ENCODE data around the gene RASGRP3.

The RASGRP3 gene

DNA sequence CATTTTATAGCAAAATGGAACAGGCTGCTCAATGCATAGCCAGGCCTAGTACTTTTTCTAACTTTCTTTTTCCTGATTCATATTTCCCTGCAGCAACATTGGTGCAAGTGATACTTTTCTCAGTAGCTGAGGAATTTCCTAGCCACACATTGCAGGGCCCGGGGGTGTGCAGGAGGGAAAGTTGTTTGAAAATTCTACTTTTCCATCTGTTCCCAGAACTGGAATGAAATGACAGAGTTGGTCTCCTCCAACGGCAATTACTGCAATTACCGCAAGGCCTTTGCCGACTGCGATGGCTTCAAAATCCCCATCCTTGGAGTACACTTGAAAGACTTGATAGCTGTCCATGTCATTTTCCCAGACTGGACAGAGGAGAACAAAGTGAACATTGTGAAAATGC is 50.5 kb downstream of the RASGRP3 start:
- no peak for DNase-seq

DNA sequence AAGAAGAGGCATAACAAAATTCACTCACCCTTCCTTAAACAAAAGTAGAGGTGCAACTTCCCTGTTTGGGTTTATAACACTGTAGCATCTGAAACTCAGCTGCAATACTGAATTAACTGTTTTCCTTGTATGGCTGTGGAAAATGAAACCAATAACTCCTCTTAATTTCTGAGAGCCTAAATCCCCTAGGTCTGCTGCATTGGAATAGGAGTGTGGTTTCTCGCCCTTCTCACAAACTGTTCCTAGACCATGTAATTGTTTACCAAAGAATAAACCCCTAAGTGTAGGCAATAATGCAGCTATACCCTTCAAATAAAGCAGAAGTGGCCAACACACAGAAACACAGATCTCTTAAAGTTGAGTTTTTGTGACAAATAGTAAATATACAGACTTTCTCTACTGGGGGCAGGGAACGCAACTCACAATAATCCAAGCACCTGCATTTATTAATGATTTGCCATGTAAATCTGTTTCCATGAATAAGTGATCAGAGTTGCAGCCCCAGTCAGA is 52.0 kb downstream of the RASGRP3 start:
- no peak for DNase-seq

DNA sequence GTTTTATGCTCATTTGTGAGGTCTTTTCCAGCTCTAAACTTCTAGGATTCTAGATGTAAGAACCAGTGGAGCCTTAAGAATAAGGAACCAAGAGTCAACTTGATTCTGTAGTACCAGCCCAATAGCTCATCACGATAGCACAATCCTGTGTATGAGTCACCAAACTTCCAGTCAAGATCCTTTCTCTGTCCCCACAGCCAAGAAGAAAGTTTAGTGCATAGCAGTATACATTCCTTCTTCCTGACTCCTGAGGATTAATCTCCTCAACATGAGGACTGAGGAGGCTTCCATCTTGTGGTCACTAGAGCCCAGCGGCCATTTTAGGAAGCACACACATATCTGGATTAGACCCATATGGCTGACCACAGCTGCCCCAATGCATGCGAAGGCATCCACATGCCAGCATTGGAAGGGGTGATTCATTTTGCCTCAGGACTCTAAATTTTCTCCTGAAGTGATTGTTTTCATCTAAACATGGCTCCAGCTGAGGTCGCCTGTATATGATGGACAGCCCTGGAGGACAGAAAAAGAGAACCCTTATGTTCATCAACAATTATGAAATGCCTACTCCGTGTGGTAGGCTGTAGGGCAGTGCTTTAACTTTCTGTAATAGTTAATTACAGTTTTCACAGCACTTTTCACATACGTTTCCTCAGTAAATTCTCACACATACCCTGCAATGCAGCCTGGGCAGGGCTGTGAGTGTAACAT is 53.5 kb downstream of the RASGRP3 start:
- DNase-seq: no peak

DNA sequence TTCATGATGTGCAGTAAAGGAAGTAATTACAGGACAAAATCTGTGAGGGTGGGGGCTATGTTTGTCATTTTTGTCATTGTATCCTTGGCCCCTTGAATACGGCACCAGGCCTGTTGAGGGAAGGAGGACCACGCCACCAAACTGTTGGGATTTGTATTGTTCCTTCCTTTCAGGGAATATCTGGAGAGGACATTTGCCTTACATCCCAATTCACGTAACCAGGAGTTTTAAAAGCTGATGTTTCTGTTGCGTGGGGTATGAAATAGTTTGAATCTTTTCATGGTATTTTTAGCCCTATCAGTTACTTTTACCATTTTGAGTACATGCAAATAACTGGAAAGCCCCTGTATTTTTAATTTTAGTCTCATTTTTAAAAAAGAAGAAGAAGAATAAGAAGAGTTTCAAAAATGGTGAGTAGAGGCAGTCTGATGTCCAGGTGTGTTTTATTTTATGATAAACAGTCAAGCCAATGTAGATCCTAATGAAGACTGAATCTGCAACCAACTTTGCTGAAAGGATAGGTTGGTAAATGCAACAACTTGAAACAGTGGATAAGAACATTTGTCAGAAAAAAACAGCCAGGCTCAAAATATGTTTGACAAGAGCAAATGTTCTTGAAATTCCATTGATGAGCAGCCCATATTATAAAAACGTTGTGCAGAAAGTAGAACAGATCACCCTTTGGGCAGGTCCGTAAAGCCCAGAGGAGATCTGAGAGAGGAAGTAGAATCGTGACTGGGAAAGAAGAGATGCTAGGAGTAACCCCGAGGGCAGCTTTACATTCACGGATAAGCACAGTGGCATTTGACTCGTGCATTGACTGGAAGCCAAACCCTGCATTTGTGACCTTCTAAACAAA is 54.5 kb downstream of the RASGRP3 start:
- no peak for DNase-seq

DNA sequence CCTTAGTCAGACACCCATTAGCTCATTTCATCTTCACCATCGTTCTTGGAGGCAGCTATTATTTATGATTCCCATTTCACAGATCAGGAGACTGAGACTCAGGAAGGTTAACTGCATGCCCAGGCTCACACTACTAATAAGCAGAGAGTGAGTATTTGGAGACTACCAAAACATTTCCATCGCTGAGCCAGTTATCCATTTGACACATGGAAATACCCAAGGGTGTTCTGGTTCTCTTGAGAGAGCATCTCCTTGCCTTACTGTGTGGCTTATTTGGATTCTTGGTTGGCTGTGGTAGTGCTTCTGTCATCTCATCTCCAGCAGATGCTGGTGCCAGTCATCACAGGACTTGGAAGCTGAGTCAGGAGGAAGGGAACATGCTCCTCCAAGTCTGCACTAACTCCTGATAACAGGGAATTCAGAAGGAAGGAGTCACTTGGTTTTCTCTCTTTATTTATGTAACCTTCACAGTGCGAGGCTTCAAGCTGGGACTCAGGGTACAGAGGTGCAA is 55.2 kb downstream of the RASGRP3 start:
- DNase-seq: no peak

DNA sequence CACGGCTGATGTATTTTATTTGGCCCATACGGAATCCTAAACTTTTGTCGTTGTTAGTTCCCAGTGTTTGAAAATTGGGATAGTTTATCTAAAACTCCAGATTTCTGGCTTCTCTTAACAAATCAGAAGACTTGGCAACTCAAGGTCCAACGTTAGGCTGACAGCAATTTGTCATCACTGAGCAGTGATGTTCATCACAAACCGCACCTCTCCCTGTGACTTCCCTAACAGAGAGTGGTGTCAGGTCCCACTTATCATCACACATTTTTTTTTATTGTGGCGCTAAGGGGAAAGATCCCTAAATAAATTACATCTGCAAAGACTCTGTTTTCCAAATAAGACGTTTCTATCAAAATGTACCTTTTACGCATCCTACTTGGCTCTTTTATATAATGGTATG is 55.7 kb downstream of the RASGRP3 start:
- no peak for DNase-seq

DNA sequence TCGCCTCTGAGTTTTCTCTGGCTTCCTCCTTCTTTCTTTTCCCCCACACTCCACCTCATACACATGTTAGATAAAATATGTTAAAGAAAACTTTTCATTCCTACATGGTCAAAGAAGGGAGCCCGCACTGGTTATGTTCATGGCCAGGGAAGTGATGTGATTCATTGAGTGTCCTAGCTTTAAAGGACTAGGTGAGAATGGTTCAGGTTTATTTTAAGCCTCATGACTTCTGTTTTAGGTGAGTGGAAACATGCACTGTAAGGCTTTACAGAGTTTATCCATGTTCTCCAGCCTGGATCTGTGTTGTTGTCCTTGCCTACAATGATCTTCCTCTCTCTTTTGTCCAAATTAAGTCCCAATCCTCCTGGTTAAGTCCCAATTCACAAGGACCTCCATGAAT is 56.5 kb downstream of the RASGRP3 start:
- DNase-seq: no peak

DNA sequence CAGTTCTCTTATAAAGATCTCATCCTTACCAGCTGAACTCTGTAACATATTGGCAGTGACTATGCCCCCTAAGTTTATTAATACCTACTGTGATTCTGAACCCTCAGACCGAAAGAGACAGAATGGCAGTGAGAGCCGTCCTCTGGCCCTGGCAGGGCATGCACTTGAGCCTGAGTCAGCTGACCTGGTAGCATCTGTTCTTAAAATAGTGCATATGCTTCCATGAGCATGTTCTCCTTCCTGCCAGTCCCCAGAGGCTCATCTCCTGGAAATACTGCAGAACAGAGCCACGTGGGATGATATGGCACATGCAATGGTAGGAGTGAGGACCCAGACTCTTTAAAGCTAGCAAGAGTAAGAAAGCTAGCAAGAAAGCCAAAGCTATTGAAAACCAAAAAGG is 59.0 kb downstream of the RASGRP3 start:
- no peak for DNase-seq

DNA sequence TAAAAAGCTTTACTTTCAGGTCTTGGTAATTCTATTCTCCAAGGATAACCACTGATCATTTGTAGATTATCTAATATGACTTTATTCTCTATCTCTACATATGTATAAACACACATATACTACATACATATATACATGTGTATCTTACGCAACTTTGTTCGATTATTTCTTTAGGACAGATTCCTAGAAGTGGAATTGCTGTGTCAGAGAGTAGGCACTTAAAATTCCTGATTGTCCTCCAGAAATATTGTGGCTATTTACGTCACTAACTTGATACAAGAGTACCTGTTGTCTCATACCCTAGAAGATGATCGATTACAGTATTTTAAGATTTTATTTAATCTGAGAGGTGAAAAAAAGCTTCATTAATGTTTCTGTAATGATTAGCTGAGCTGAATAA is 64.8 kb downstream of the RASGRP3 start:
- no peak for DNase-seq

DNA sequence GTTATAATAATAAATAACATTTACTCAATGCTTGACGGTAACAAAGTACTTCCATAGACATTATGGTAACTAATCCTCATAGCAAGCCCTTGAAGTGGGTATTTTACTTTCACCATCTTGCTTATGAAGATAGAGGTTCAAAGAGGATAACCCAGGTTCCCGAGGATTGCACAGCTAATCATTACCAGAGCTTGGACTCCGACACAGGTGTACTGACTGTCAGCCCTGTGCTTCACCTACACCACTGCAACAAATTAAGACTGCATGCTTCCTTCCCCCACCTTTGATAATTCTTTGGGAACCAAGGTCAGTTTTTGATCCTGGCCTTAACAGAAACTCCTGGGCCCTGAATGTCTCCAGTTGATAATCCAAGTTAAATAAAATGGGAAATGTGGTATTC is 73.8 kb downstream of the RASGRP3 start:
- DNase-seq: no peak

DNA sequence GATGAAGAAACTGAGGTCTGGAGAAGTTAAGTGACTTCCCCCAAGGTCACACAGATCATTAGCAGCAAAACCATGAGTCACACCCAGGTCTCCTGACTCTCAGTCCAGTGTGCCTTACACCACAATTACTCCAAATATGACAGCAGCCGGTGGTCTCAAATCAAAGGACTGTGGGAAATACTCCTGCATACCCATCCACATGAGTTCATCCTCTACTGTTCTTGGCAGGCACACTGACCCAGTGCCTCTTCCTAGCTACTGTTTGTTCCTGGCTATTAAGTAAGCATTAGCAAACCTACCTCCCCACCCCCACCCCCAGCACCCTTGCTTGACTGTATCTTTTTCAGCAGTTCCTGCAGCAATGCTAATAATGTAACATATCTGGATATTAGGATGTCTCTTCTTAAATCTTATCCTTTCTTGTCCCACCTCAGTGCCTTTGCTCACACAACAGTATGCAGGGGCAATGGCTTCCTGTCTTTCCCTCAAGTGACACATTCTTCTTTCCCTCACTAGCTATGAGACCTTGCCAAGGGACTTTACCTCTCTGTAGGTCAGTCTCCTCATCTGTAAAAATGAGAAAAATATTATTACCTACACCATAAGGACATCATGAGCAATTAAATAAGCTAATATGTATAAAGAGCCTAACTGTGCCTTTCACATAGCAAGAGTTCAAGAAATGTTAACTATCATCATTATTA is 76.5 kb downstream of the RASGRP3 start:
- DNase-seq: no peak

DNA sequence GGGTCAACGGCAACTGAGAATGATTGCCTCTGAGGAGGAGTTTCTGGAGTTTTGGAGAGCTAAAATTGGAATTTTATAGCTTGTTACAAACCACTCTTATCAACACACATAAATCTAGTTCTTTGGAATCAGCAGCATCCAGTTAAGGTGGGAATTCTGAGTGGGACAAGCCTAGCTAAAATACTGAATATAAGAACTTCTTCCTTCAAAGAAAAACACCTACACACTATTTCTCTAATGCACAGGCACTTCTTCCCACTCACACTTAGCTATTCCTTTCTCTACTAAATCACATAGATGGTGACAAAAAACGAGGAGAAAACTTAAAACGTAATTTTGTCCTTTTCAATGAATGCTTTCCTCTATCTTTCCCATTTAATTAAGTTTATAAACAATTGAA is 79.2 kb downstream of the RASGRP3 start:
- DNase-seq: no peak

DNA sequence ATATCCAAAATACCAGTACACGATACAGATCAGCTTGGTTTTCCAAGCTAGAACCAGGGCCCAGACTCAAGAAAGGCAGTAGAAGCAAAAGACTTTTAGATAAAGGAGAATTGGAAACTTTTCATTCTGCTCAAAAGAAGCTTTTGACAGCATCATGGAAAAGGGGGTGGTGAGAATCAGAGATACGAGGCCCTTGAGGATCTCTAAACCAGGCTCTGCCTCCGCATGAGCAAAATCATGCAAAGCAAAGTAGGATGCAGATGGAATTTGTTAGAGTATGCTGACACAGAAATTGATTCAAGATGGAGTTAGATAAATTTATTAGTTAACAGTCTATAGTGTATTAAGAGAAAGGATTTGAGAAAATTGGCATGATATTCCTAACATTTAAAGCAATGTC is 82.9 kb downstream of the RASGRP3 start:
- DNase-seq: no peak

DNA sequence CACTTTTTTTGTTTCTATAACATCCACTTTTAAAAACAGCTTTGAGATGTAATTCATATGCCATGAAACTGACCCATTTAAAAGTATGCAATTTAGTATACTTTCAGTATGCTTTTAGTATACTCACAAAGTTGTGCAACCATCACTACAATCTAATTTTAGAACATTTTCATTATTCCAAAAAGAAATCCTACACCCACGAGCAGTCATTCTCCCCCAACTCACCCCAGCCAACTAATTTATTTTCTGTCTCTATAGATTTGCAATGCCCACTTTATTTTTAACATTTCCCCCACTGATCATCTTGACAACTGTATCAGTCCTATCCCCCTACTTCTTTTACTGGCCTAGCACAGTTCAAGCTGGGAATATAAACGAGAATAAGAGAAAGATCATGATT is 83.6 kb downstream of the RASGRP3 start:
- DNase-seq: no peak

DNA sequence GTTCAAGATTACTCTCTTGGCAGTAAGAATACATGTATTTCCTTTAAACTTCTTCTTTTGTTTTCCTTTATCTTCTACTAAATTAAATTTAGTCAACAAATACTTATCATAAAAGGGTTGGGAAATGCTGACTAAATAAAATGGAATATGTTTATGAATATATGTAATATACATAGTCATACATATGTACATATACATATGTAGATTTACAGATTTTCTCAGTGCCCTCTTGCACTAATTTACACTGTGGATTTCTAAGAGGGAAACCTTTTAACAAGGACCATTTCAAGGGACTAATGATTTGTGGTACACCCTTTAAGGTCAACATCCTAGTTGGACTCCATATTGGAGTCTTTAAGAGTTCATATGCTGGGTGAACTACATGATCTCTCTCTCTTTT is 85.4 kb downstream of the RASGRP3 start:
- DNase-seq: no peak

DNA sequence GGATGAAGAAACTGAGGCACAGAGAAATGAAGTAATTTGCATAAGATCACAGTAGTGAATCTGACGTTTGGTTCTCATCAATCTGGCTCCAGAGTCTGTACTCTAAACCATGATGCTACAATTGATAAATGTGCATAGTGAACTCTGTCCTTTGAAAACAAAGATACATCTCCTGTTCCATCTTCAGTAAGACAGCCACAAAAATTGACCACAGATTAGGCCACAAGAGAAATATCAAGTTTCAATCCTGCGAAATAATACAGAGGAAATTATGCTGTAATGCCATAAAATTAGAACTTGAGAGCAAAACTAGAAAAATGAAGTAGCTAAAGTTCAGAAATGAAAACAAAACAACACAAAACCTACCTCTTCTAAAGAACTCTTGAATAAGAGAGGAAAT is 94.2 kb downstream of the RASGRP3 start:
- peak in 1 of 5 experiments; percentile 60 for DNase-seq

DNA sequence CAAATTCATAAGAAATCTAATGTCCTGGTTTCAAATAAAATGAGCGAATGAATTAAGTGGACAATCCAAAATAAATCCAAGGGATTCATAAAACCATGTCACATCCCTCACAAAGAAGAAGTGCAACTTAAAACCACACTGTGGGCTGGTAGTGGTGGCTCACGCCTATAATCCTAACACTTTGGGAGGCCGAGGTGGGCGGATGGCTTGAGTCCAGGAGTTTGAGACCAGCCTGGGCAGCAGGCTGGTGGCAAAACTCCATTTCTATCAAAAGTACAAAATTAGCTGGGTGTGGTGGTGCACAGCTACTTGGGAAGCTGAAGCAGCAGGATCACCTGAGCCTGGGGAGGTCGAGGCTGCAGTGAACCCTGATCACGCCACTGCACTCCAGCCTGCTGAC is 97.2 kb downstream of the RASGRP3 start:
- no peak for DNase-seq

DNA sequence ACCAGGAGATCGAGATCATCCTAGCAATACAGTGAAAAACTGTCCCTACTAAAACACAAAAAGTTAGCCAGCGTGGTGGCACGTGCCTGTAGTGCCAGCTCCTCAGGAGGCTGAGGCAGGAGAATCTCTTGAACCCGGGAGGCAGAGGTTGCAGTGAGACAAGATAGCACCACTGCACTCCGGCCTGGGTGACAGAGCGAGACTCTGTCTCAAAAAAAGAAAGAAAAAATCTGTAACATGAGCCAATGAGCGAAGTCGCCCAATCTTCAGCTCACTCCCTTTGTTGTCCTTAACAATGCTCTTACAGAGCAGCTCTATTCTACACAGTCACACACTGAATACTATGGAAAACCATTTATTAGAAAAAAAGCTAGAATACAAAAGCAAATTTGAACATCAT is 100.6 kb downstream of the RASGRP3 start:
- no peak for DNase-seq

DNA sequence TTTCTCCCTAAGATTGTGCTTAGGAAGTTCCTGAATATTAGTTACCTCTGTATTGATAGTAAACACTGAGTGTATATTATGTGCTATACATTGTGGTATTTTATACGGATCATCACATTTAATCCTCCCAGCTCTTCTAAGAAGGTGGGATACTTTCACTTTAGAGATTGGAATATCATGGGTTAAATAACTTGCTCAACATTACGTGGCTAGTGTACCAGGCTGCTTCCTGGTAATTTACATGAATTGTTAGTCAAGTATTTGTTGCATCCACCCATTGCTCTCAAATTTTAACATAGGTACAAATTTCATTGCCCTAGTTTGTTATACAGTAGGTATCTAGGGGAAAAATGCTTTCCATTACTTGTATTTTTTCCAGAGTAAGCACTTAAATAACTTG is 101.2 kb downstream of the RASGRP3 start:
- no peak for DNase-seq

DNA sequence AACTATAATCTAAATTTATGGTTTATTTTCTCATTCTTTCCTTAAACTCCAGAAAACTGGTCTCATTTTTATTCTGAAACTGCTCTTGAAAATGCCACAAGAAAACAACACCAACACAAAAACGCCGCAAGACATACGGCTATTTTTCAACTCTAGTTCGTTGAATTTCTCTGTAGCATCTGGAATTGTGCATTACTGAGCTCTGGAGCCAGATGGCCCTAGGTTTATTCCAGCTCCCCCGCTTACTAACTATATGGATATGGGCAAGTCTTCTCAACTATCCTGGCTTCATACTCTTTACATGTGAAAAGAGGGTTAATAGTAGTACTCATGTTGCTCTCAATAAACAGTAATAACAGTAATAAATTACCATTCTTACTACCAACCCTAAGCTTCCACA is 102.8 kb downstream of the RASGRP3 start:
- no peak for DNase-seq

DNA sequence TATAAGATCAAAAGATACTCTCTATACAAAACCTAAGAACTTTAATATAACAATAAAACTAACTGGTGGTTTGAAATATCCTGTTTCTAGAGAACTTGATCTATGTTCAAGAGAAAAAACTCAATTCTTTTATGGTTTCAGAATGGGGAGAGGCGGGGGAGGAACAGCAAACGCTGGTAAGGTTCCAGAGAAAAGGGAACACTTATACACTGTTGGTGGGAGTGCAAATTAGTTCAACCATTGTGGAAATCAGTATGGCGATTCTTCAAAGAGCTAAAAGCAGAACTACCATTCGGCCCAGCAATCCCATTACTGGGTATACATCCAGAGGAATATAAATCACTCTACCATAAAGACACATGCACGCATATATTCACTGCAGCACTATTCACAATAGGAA is 105.4 kb downstream of the RASGRP3 start:
- peak in 1 of 5 experiments; percentile 40 for DNase-seq

DNA sequence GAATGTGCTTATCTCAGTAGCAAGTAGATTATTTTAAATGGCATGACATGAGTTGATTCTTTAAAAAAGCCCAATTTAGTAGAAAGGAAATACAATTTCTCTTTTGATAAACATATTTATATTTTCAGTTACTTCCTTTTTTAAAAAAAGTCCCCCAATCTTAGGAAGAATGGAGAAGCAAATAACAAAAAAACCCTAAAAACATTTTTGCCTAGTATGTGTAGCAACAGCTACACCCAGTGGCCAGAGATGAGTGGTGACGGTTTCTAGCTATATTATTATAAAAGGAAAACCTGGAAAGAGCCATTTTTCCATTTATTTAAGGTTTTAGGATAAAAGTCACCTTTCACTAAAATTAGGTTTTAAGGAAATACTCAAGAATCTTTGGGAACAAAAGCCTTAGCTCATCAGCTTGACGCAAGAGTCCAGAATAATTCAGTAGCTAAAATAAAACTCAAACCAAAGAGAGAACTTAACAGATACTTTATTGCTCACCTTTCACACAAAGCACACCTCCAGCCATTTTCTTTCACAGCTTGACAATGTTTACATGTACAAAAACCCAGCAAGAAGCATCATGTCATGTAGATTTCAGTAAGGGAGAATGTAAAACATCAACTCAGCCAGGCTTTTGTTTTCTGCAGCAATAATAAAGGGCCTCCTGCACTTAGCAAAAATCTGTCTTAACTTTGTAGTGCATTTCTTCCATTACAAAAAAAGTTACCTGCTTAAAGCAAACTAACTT is 106.9 kb downstream of the RASGRP3 start:
- DNase-seq: peak in 2 of 5 experiments; percentile 10 to 41

DNA sequence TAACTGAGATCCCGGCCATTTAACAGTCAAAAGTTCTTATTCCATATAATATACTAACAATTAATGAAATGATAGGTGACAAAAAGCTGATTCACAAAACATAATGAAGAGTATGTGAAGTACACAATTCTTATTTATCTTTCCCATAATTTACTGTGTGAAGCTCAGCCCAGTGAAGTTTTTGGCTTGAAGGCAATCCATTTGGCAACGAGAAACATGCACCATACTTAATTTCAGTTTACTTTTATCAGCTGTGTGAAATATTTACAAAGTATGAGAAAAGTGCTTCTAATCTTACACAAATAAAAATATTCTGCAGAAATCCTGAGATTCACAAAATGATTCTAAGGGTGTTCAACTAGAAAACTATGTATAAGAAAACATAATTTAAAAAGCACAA is 110.3 kb downstream of the RASGRP3 start:
- no peak for DNase-seq
